LNCAP (cell line): ENCODE data around the gene TCN1.

Experiments
- TF ChIP-seq, protein P1 (sequence below): fragments of 450-650 bp; IDR thresholded peaks from 2 replicates; pipeline ENCODE4 v1.5.1; 2017; ENCODE audit warnings: mild to moderate bottlenecking

The TCN1 gene

DNA sequence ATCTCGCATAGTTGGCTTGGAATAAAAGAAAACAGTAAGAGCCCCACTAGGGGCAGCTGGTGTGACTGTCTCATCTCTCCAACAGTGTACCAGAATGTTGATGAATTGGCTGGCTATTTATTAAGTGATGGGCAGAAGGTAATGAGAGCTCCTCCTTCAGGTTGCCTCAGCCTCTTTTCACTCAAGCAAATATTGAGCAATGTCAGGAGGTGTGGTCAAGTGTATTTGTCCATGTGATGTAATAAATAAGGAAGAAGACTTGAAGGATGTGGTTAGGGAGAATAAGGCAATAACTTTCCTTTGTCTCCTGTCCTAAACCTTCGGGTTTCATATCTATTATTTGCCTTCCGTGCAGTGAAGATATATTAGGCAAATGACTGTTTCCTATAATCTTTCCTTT lies at the start of gene TCN1:
Gene TCN1 (minus strand): TSS at position 91 of the 400 bp plus-strand sequence. CDS start 17 bp downstream, at position 74.
- TF ChIP-seq, protein P1, sequence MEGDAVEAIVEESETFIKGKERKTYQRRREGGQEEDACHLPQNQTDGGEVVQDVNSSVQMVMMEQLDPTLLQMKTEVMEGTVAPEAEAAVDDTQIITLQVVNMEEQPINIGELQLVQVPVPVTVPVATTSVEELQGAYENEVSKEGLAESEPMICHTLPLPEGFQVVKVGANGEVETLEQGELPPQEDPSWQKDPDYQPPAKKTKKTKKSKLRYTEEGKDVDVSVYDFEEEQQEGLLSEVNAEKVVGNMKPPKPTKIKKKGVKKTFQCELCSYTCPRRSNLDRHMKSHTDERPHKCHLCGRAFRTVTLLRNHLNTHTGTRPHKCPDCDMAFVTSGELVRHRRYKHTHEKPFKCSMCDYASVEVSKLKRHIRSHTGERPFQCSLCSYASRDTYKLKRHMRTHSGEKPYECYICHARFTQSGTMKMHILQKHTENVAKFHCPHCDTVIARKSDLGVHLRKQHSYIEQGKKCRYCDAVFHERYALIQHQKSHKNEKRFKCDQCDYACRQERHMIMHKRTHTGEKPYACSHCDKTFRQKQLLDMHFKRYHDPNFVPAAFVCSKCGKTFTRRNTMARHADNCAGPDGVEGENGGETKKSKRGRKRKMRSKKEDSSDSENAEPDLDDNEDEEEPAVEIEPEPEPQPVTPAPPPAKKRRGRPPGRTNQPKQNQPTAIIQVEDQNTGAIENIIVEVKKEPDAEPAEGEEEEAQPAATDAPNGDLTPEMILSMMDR = 0 out of 2 replicates have a peak, but pooled peaks have one; percentile 8

DNA sequence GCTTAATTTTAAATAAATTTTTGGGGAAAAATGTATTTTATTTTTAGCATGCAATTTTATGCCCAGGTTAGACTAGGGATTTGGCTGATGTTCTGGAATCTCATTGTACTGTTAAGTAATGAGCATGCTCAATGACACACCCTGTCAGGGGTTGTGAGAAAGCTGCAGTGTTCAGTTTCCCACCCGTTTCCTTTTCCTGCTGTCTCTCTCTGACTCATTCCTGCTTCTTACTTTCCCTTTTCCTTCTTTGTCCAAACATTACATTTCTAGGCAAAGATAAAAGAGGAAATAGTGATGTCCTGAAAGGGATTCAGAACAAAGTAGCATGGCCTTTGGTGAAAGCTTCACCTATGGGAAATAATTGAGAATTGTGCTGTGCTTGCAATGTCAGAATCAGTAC lies 35.0 kb upstream of the TCN1 start:
- TF ChIP-seq, protein P1 = no peak

DNA sequence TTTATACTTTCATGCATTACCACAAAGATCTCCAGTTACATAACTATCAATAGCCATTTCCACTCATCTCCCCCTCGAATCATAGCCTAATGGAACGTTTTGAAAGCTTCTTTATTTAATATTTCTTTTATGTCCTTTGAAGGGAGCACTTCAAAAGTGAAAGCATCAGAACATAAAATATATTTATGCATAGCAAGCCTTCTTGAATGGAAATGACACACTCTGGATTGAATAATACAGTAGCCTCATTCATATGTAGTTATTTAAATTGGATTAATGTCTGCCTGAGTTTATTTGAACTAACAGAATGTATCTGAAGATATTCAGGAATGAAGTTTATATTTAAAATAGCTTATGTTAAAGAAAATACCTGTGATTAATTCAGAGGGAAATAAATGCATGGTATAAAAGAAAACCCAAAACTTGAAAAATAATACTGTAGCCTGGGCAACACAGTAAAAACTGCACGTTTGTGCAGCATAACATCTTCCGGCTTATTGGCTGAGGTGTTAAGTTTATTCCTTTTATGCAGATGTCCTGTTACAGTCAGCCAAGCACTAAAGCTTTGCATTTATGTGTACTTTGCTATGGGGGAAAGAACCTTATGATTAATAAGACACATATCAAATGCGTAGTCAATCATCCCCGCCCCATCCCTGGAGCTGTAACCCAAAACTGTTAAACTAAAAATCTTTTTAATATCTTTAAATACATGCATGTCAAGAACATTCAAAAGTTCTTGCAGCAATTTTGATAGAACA lies 34.3 kb upstream of the TCN1 start:
- TF ChIP-seq, protein P1 = no peak

- TF ChIP-seq, protein P1 = no peak
Observed at GRCh38 chr11:59899532-59899931, 33.2 kb upstream of the TCN1 start.

DNA sequence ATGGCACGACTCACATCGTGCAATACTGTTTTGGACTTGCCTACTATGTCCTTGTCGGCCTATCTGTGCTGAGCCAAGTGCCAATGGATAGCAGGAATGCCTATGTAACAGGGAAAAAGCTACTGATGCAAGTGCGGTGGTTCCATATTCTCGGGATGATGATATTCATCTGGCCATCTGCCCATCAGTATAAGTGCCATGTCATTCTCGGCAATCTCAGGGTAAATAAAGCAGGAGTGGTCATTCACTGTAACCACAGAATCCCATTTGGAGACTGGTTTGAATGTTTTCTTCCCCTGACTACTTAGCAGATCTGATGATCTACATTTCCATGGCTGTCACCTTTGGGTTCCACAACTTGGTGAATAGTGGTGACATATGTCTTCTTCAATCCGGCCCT lies 32.4 kb upstream of the TCN1 start:
- TF ChIP-seq, protein P1 = no peak

GRCh38 chr11:59898046-59898445 lies 31.8 kb upstream of the TCN1 start:
- TF ChIP-seq, protein P1 = no peak

GRCh38 chr11:59894616-59895015 lies 28.3 kb upstream of the TCN1 start:
- TF ChIP-seq, protein P1 = no peak

DNA sequence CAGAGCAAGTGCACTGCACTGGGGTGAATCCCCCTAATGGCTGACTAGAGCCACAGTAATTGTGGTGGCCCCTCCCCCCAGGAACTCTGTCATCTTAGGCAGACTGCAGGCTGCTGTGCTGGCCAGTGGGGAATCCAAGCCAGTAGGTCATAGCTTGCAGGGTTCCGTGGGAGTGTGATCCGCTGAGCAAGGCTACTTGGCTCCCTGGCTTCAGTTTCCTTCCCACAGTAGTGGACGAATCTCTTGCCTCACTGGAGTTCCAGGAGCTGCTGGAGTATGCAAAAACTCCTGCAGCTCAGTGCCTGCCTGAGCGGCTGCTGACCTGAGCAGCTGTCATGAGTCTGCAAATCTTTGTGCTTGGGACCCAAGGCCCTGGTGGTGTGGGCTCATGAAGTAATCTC lies 25.5 kb upstream of the TCN1 start:
- TF ChIP-seq, protein P1 = no peak
